Uterus (tissue), 4 donors: ENCODE results near the gene GCLM. TPM values are rescaled to one million over a fixed set of nuclear protein-coding genes. Genes with fewer than 3 reads are reported as not detected.
"Not testable (repeated sequence)": the region's sequence is repeated elsewhere in the genome, so short reads cannot be mapped to it uniquely, and the experiment has no call there.

Experiments
- DNase-seq, 2 donors: peaks; one replicate each; pipeline ENCODE4 v3.0.0-alpha.2; 2019 to 2020
- H3K27ac ChIP-seq, 2 donors: fragments of 200-600 bp; sonication (generic); 1 replicate in 1 of 2; 2 replicates in 1 of 2; pipeline ENCODE4 v1.5.1; 2016 to 2018
- H3K27me3 ChIP-seq, 2 donors: fragments of 200-600 bp; sonication (generic); one replicate each; pipeline ENCODE4 v1.5.1; 2018 to 2019; ENCODE audit warnings: control low read depth in 1 of 2
- H3K36me3 ChIP-seq, 2 donors: fragments of 200-600 bp; sonication (generic); one replicate each; pipeline ENCODE4 v1.5.1; 2019; ENCODE audit warnings: control low read depth in 1 of 2
- H3K4me1 ChIP-seq, 2 donors: fragments of 200-600 bp; sonication (generic); one replicate each; pipeline ENCODE4 v1.5.1; 2018 to 2019; ENCODE audit warnings: control low read depth in 1 of 2
- H3K4me3 ChIP-seq, 2 donors: fragments of 200-600 bp; sonication (generic); 1 replicate in 1 of 2; 2 replicates in 1 of 2; pipeline ENCODE4 v1.5.1; 2018 to 2019; ENCODE audit warnings: mild to moderate bottlenecking in 1 of 2
- H3K9me3 ChIP-seq, 2 donors: fragments of 200-600 bp; sonication (generic); one replicate each; pipeline ENCODE4 v1.5.1; 2019; ENCODE audit warnings: control low read depth in 1 of 2
- POLR2A ChIP-seq, 2 donors: fragments of 450-650 bp; IDR thresholded peaks; one replicate each; pipeline ENCODE4 v1.6.1; 2016; ENCODE audit warnings: antibody characterized with exemption in 2 of 2, mild to moderate bottlenecking in 1 of 2, moderate library complexity in 1 of 2
- intact Hi-C: fragments of 100-400 bp; cut with DNase I; formaldehyde crosslinking; loops from one replicate; pipeline ENCODE4 v1.15.1; 2023; ENCODE audit warnings: low total_unique reads
- total RNA-seq, 4 donors: library from RNA; depleted of rRNA in 3 of 4; stranded (reverse); fragments of >200 nt in 3 of 4; gene quantifications; one replicate each; pipeline versions ENCODE4 v1.1.0 to v1.2.4, GENCODE V29; 2014 to 2023
- TF ChIP-seq, protein P1 (sequence below), 4 experiments: fragments of 200-600 bp in 2 of 4; fragments of 450-650 bp in 2 of 4; sonication (generic) in 2 of 4; IDR thresholded peaks; one replicate each; pipeline ENCODE4 v1.5.1; 2016 to 2019; ENCODE audit warnings: antibody characterized with exemption in 4 of 4, mild to moderate bottlenecking in 2 of 4, moderate library complexity in 1 of 4
- donor health status: DM: yes; HTN: yes; CAD: no.

GCLM gene, protein sequence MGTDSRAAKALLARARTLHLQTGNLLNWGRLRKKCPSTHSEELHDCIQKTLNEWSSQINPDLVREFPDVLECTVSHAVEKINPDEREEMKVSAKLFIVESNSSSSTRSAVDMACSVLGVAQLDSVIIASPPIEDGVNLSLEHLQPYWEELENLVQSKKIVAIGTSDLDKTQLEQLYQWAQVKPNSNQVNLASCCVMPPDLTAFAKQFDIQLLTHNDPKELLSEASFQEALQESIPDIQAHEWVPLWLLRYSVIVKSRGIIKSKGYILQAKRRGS
- 10 to 100 TPM in 1 of 4 donors, 1 to 10 TPM in 2, under 1 TPM in 1; 0.26 to 13.1 (median 9.2) TPM for total RNA-seq

DNA sequence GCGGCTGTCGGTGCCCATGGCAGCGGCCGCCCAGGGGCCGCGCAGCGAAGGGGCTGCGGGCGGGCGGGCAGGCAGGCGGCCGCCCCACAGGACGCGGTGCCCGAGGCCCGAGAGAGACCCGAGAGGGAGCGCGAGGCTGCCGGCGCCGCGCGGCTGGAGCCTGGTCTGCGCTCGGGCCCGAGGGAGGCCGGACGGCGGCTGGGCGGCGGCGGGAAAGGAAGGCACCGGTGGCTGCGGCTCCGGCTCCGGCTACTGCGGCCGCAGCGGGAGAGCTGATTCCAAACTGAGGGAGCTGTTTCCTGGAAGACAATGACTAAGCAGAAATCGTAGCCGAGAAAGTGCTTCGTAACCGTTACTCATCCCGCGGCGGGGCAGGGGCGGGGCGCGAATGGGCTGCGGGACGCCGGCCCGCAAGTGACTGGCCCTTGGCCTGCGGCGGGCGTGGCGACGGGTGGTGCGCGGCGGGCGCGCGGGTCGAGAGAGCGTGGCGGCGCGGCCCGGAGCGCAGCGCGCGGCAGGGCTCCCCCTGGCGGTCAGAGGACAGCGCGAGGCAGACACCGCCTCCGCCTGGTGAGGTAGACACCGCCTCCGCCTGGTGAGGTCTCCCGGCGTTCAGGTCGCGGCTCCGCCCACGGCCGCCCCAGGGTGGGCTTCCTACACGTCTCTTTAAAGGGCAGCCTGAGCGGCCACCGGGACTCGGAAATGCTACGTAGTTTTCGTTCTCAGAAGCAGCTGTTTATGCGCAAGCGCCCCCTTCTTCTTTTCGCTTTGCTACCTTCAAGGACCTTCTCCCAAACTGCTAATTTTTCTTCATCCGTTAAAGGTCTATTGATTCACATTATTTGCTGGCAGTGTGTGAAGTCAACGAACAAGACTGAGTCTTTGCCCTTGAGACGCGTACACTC lies at the start of gene GCLM:
Gene GCLM, minus strand, starts transcription at position 285 of the 905 bp plus-strand sequence. Its CDS starts 267 bp downstream, at position 18.
- peak within 1 kb of the TSS; percentile 42 to 62 for H3K4me3 ChIP-seq
- peak; percentile 88 to 90 for DNase-seq
- TF ChIP-seq, protein P1, sequence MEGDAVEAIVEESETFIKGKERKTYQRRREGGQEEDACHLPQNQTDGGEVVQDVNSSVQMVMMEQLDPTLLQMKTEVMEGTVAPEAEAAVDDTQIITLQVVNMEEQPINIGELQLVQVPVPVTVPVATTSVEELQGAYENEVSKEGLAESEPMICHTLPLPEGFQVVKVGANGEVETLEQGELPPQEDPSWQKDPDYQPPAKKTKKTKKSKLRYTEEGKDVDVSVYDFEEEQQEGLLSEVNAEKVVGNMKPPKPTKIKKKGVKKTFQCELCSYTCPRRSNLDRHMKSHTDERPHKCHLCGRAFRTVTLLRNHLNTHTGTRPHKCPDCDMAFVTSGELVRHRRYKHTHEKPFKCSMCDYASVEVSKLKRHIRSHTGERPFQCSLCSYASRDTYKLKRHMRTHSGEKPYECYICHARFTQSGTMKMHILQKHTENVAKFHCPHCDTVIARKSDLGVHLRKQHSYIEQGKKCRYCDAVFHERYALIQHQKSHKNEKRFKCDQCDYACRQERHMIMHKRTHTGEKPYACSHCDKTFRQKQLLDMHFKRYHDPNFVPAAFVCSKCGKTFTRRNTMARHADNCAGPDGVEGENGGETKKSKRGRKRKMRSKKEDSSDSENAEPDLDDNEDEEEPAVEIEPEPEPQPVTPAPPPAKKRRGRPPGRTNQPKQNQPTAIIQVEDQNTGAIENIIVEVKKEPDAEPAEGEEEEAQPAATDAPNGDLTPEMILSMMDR (IDR thresholded peaks at IDR 0.05) = peak; percentile 75 to 97 (median 92)
- peak; percentile 45 to 54 for TF ChIP-seq POLR2A (IDR thresholded peaks at IDR 0.05)
- H3K27ac ChIP-seq = peak within 1 kb of the TSS; percentile 83 to 91
- H3K27me3 ChIP-seq = no peaks in the 10 kb centered on the region
- H3K36me3 ChIP-seq = no peaks in the 10 kb centered on the region
- H3K4me1 ChIP-seq = peaks cover 0 to 10% of the 10 kb centered on the region in 2 donors
- no peaks in the 10 kb centered on the region for H3K9me3 ChIP-seq
- intact Hi-C loops = no loop called here

DNA sequence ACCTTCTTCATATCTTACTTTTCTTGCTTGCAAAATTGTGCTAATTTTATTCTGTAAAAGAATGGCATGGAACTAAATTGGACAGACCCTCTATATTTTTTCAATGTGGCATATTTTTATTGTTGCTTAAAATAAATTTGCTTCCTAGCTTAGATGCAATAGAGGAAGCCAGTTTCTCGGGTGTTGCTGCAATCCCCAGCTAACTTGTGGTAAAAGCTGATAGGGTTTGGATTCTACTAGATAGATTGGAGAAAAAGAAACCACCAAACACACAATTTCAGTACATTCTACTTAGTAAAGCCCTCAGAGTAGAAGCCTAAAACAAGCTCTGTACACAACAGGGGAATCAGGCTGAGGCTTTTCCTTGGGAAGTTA lies 49.5 kb upstream of the GCLM start:
- Histone ChIP-seq H3K27me3 (no peaks in the 10 kb centered on the region), H3K27ac (no peak overlapping the region), H3K4me3 (no peak overlapping the region), H3K36me3 (no peaks in the 10 kb centered on the region), H3K9me3 (no peaks in the 10 kb centered on the region), H3K4me1 (no peaks in the 10 kb centered on the region)
- DNase-seq = no peak
- no peak for TF ChIP-seq POLR2A (IDR thresholded peaks at IDR 0.05)
- TF ChIP-seq, protein P1 (IDR thresholded peaks at IDR 0.05) = no peak
- intact Hi-C loops = no loop called here

DNA sequence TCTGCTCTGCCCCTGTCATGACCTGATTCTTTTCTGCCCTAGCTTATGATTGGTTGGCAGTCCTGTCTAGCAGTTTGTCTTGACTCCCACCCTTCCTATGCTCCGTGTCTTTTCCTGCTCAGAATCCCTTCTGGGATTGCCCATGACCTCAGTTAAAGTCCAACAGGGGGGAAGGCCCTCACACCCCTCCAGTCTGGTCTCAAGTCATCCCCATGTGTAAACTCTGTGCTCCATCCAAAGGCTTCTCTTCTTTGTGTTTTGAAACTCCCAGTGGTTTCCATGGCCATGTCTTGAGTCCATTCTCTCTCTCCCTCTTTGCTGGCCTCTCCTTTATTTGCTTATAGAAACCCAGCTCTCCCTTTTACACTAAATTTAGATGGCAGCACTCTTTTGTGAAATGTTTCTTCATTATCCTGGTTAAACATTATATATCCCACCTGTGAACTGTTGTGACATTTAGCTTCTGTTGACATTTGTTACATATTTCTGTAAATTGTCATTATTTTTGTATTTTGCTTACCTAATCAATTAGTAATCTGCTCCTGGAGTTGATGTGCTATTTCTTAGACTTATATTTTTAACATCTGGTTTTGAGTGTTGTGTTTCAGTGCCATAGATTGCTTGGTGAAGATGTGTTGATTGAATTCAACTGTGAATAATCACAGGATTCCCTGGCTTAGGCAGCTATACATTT lies 48.9 kb upstream of the GCLM start:
- no peaks in the 10 kb centered on the region for H3K9me3 ChIP-seq
- no peaks in the 10 kb centered on the region for H3K36me3 ChIP-seq
- H3K4me1 ChIP-seq = no peaks in the 10 kb centered on the region
- H3K27ac ChIP-seq = no peak overlapping the region
- no peak overlapping the region for H3K4me3 ChIP-seq
- no peaks in the 10 kb centered on the region for H3K27me3 ChIP-seq
- DNase-seq = no peak
- intact Hi-C loops = no loop called here
- no peak for TF ChIP-seq POLR2A (IDR thresholded peaks at IDR 0.05)
- TF ChIP-seq, protein P1 (IDR thresholded peaks at IDR 0.05) = no peak

DNA sequence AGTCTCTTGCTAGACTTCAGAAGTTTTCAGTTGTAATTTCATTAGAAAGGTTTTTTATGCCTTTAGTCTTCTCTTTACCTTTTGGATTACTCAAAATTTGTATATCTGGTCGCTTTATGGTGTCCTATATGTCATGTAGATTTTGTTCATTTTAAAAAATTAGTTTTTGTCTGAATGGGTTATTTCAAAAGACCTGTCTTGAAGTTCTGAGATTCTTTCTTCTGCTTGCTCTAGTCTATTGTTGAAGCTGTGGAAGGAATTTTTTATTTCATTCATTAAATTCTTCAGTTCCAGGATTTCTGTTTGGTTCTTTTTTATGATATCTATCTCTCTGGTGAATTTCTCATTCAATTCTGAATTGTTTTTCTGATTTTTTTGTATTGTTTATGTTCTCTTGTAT lies 46.5 kb upstream of the GCLM start:
- Histone ChIP-seq H3K27ac (no peak overlapping the region), H3K4me1 (no peaks in the 10 kb centered on the region), H3K27me3 (no peaks in the 10 kb centered on the region), H3K36me3 (no peaks in the 10 kb centered on the region), H3K9me3 (no peaks in the 10 kb centered on the region), H3K4me3 (no peak overlapping the region)
- DNase-seq = no peak
- intact Hi-C loops = no loop called here
- TF ChIP-seq POLR2A (IDR thresholded peaks at IDR 0.05) = no peak
- TF ChIP-seq, protein P1 (IDR thresholded peaks at IDR 0.05) = no peak

DNA sequence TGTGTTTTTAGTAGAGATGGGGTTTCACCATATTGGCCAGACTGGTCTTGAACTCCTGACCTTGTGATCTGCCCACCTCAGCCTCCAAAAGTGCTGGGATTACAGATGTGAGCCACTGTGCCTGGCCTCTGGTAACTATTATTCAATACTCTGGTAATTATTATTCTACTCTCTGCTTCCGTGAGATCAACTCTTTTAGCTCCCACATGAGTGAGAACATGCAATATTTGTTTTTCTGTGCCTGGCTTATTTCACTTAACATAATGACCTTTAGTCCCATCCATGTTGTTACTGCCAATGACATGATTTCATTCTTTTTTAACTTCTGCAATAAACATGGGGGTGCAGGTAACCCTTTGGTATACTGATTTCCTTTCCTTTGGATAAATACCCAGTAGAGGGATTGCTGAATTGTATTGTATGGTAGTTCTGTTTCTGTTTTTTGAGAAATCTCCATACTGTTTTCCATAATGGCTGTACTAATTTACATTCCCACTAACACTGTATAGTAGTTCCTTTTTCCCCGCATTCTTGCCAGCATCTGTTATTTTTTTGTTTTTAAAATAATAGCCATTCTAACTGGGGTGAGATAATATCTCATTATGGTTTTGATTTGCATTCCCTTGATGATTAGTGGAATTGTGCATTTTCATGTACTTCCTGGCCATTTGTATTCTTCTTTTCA lies 37.9 kb upstream of the GCLM start:
- intact Hi-C loops, H3K9me3 ChIP-seq, DNase-seq, H3K27ac ChIP-seq, H3K4me1 ChIP-seq, H3K36me3 ChIP-seq, H3K27me3 ChIP-seq, H3K4me3 ChIP-seq: not testable (repeated sequence)
